GM12878 (cell line): ENCODE measurements around the gene ZNF335. TPM values are rescaled to one million over a fixed set of nuclear protein-coding genes. Genes with fewer than 3 reads are reported as not detected.

ENCODE experiments used
- ATAC-seq: fragments of 200-7000 bp; cut with Tn5 transposase; 3 replicates; pipeline ENCODE4 v1.9.1; 2020; ENCODE audit warnings: mild to moderate bottlenecking, moderate library complexity
- BruUV-seq: library from RNA; stranded (reverse); fragments of 400-500 nt; replicated peaks from 2 replicates; lab custom pipeline; 2021; lab: Mats Ljungman, UMichigan
- CTCF ChIA-PET: fragments of 300-600 bp; sonication (Branson Sonifier 250); formaldehyde crosslinking; extraction: SDS; loops from one replicate; lab custom pipeline; 2021; ENCODE audit warnings: inconsistent platforms; lab: Yijun Ruan, JAX
- POLR2A ChIA-PET: fragments of 350-600 bp; formaldehyde crosslinking; extraction: SDS; loops from one replicate; lab custom pipeline; 2021; ENCODE audit warnings: inconsistent platforms; lab: Charles Lee
- RAD21 ChIA-PET: fragments of 300-600 bp; sonication (Branson Sonifier 250); formaldehyde crosslinking; loops from one replicate; lab custom pipeline; 2023; ENCODE audit warnings: antibody characterized with exemption; ENCODE audit not compliant: unreplicated experiment; lab: Charles Lee
- SMC1A ChIA-PET: fragments of 300-600 bp; sonication (Branson Sonifier 250); formaldehyde crosslinking; loops from one replicate; lab custom pipeline; 2023; ENCODE audit not compliant: unreplicated experiment, uncharacterized antibody; lab: Charles Lee
- DNase-seq: peaks from one replicate; pipeline ENCODE4 v3.0.0-alpha.2; 2011; ENCODE audit warnings: low read depth, low spot score
- FAIRE-seq: peaks from 3 replicates; lab custom pipeline; 2011; peaks lifted over from hg19 to GRCh38; lab: Jason Lieb, UNC
- H2AFZ ChIP-seq: 2 replicates; pipeline ENCODE4 v1.6.0; 2011; ENCODE audit warnings: low read depth, low read length, control low read depth; ENCODE audit not compliant: control insufficient read depth
- H3K27ac ChIP-seq: 2 replicates; pipeline ENCODE4 v1.5.1; 2011; ENCODE audit warnings: control low read depth; ENCODE audit not compliant: control insufficient read depth, insufficient read depth
- H3K27me3 ChIP-seq, 2 experiments: replicated peaks in 1 of 2; 2 replicates each; pipeline versions ENCODE4 v1.6.0 to v1.6.1; 2011; ENCODE audit warnings: low read length in 1 of 2; ENCODE audit not compliant: control insufficient read depth in 2 of 2, insufficient read depth in 2 of 2
- H3K36me3 ChIP-seq, 2 experiments: 2 replicates each; pipeline ENCODE4 v1.5.1; 2011; ENCODE audit warnings: low read length in 1 of 2; ENCODE audit not compliant: control insufficient read depth in 2 of 2, insufficient read depth in 2 of 2
- H3K4me1 ChIP-seq: 2 replicates; pipeline ENCODE4 v1.6.1; 2011; ENCODE audit warnings: mild to moderate bottlenecking, low read length, moderate library complexity, mixed read lengths; ENCODE audit not compliant: control insufficient read depth, insufficient read depth
- H3K4me2 ChIP-seq: 2 replicates; pipeline ENCODE4 v1.6.0; 2011; ENCODE audit warnings: control low read depth; ENCODE audit not compliant: control insufficient read depth, insufficient read depth
- H3K4me3 ChIP-seq: fragments of 200-600 bp; sonication (generic); 2 replicates; pipeline ENCODE4 v1.5.1; 2016
- H3K79me2 ChIP-seq: 2 replicates; pipeline ENCODE4 v1.6.0; 2011; ENCODE audit warnings: low read length; ENCODE audit not compliant: control insufficient read depth, insufficient read depth
- H3K9ac ChIP-seq: 2 replicates; pipeline ENCODE4 v1.8.0; 2011; ENCODE audit warnings: low read length, control low read depth, mixed read lengths; ENCODE audit not compliant: control insufficient read depth, insufficient read depth
- H3K9me3 ChIP-seq: replicated peaks from 3 replicates; pipeline ENCODE4 v1.5.1; 2011; ENCODE audit warnings: mild to moderate bottlenecking, low read length; ENCODE audit not compliant: control insufficient read depth, insufficient read depth
- H4K20me1 ChIP-seq: 2 replicates; pipeline ENCODE4 v1.6.0; 2011; ENCODE audit not compliant: control insufficient read depth, insufficient read depth
- ATF2 ChIP-seq: IDR thresholded peaks from 2 replicates; pipeline ENCODE4 v1.6.1; 2012; ENCODE audit warnings: low read length, inconsistent platforms
- EP300 ChIP-seq, 2 experiments: fragments of 150-350 bp in 1 of 2; IDR thresholded peaks; 2 replicates each; pipeline ENCODE4 v1.6.1; 2011 to 2012; ENCODE audit warnings: low read depth in 2 of 2, low read length in 2 of 2, borderline replicate concordance in 1 of 2, improper control_type of control experiment in 1 of 2, inconsistent platforms in 1 of 2; ENCODE audit not compliant: control insufficient read depth in 1 of 2
- HDAC2 ChIP-seq: fragments of 200-600 bp; sonication (generic); IDR thresholded peaks from 2 replicates; pipeline ENCODE4 v1.6.1; 2017
- MEF2A ChIP-seq: IDR thresholded peaks from 2 replicates; pipeline ENCODE4 v1.6.1; 2011; ENCODE audit warnings: low read depth, mild to moderate bottlenecking, low read length, moderate library complexity; ENCODE audit not compliant: insufficient read depth
- MEF2B ChIP-seq: fragments of 450-650 bp; IDR thresholded peaks from 2 replicates; pipeline ENCODE4 v1.6.1; 2018; ENCODE audit warnings: mild to moderate bottlenecking, moderate library complexity; ENCODE audit not compliant: partially characterized antibody, poor library complexity, severe bottlenecking
- PAX5 ChIP-seq: IDR thresholded peaks from 2 replicates; pipeline ENCODE4 v1.6.1; 2011; ENCODE audit warnings: low read depth, low read length, borderline replicate concordance
- SIX5 ChIP-seq: IDR thresholded peaks from 2 replicates; pipeline ENCODE4 v1.6.1; 2011; ENCODE audit warnings: mild to moderate bottlenecking, low read depth, low read length, moderate library complexity; ENCODE audit not compliant: severe bottlenecking
- SKIL ChIP-seq: fragments of 450-650 bp; IDR thresholded peaks from 2 replicates; pipeline ENCODE4 v1.6.1; 2017; ENCODE audit warnings: mild to moderate bottlenecking, low read depth, inconsistent platforms; ENCODE audit not compliant: poor library complexity, severe bottlenecking
- SUPT20H ChIP-seq: IDR thresholded peaks from 2 replicates; pipeline ENCODE4 v1.6.1; 2011; ENCODE audit warnings: low read depth, mild to moderate bottlenecking, low read length, moderate library complexity, borderline replicate concordance; ENCODE audit not compliant: control insufficient read depth
- TCF12 ChIP-seq: IDR thresholded peaks from 2 replicates; pipeline ENCODE4 v1.6.1; 2011; ENCODE audit warnings: low read depth, mild to moderate bottlenecking, low read length
- TCF7 ChIP-seq: IDR thresholded peaks from 2 replicates; pipeline ENCODE4 v1.6.1; 2014; ENCODE audit warnings: antibody characterized with exemption, borderline replicate concordance
- USF2 ChIP-seq: IDR thresholded peaks from 2 replicates; pipeline ENCODE4 v1.6.1; 2011; ENCODE audit warnings: low read depth, low read length, improper control_type of control experiment, borderline replicate concordance
- ZBED1 ChIP-seq: IDR thresholded peaks from 2 replicates; pipeline ENCODE4 v1.6.1; 2016; ENCODE audit warnings: borderline replicate concordance
- ZNF207 ChIP-seq: fragments of 450-650 bp; IDR thresholded peaks from 2 replicates; pipeline ENCODE4 v1.6.1; 2014; ENCODE audit warnings: antibody characterized with exemption, mild to moderate bottlenecking, borderline replicate concordance
- WGBS: methylation state at CpG from one replicate; pipeline ENCODE4 v1.1.6; 2016; ENCODE audit warnings: low lambda C conversion rate; ENCODE audit not compliant: insufficient replicate concordance, insufficient coverage; ENCODE audit errors: missing lambda C conversion rate; 5-methylcytosine and 5-hydroxymethylcytosine counted together
- in situ Hi-C: fragments of 300-500 bp; cut with MboI; formaldehyde crosslinking; loops from 9 replicates; pipeline ENCODE4 v1.14.3; 2018; ENCODE audit warnings: mixed read lengths
- intact Hi-C: fragments of 100-400 bp; cut with micrococcal nuclease; formaldehyde crosslinking; loops from one replicate; pipeline ENCODE4 v1.14.2; 2022; ENCODE audit not compliant: unreplicated experiment
- polyA plus RNA-seq, 11 experiments: library from polyadenylated mRNA; depleted of rRNA in 4 of 11; unstranded in 6 of 11; stranded (reverse) in 5 of 11; fragments of >200 nt; fragmentation: Nextera tagmentation in 4 of 11; fragmentation: Illumina TruSeq in 1 of 11; extraction: Ambion mirVana in 4 of 11; extraction: Trizol in 1 of 11; gene quantifications; 1 replicate in 1 of 11; 2 replicates in 10 of 11; pipeline versions ENCODE4 v1.2.1 to v1.2.3, GENCODE V29; 2011 to 2016; ENCODE audit warnings: inconsistent platforms in 2 of 11, missing spikeins in 2 of 11, low read depth in 1 of 11
- total RNA-seq, 4 experiments: library from RNA; depleted of rRNA in 3 of 4; stranded (reverse); fragments of >200 nt in 3 of 4; fragmentation: Illumina TruSeq in 1 of 4; extraction: Trizol in 1 of 4; gene quantifications; 2 replicates each; pipeline versions ENCODE4 v1.2.1 to v1.2.3, GENCODE V29; 2013 to 2021
- TF ChIP-seq, protein P1 (sequence below): fragments of 450-650 bp; IDR thresholded peaks from 2 replicates; pipeline ENCODE4 v1.6.1; 2017; ENCODE audit warnings: low read depth, mild to moderate bottlenecking, moderate library complexity
- TF ChIP-seq, protein P2 (sequence below): fragments of 450-650 bp; IDR thresholded peaks from 2 replicates; pipeline ENCODE4 v1.6.1; 2014; ENCODE audit warnings: mild to moderate bottlenecking

The ZNF335 gene
- total and polyA plus RNA-seq, 10 of the 15 experiments (the other 5 are each of a cell fraction or from before 2014, with no cell fraction given): 0.74 to 30.1 (median 14.5) TPM

DNA sequence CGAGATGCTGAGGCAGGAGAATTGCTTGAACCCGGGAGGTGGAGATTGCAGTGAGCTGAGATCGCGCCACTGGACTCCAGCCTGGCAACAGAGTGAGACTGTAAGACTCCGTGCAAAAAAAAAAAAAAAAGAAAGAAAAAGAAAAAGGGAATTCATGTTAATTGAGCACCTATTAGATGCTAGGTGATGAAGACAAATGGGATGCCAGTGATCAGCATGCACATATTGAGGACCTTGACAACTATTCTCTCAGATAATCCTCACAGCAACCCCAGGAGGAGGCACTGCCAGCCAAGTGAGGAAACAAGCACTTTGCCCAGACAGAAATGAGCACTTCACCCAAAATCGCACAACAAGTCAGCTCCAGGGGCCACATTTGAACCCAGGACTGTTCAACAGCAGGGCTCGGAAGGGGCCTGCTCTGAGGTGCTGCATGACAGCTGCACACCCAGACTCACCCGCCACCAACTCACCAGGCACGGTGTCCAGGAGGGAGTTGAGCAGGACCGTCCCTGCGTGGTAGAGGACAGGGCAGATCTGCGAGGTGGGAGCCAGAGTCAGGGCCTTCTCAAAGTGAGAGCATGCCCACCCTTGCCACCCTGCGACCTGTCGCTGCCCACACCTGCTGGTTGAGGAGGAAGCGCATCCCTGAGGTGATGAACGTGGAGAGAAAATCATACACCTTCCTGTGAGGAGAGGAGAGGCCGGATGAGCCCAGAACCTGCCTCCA is 64.6 kb downstream of the ZNF335 start:
- Histone ChIP-seq H3K27ac (no peak overlapping the region), H3K9me3 (no peaks in the 10 kb centered on the region), H2AFZ (no peak overlapping the region), H3K4me3 (no peak overlapping the region), H3K4me1 (peaks cover 13% of the 10 kb centered on the region), H3K36me3 (no peaks in the 10 kb centered on the region), H3K27me3 (no peaks in the 10 kb centered on the region), H3K79me2 (no peaks in the 10 kb centered on the region), H3K9ac (no peak overlapping the region), H4K20me1 (no peaks in the 10 kb centered on the region), H3K4me2 (no peak overlapping the region)
- ChIA-PET RAD21 (no interaction called here), CTCF (interaction anchor here (1.2 kb wide), 1 partner anchor 108 kb away, joined by 3 read pairs; no protein-coding TSS in a partner anchor), SMC1A (no interaction called here), POLR2A (interaction anchor here (0.6 kb wide), 1 partner anchor 290 kb away, joined by 3 read pairs; no protein-coding TSS in a partner anchor)
- 91% methylated on average over 16 of the region's 17 CpGs for WGBS
- FAIRE-seq (no peak), ATAC-seq (no peak), DNase-seq (no peak)
- no TSS peak for BruUV-seq
- in situ Hi-C loops: no loop called here
- intact Hi-C loops: no loop called here
- no peak for TF ChIP-seq USF2
- TF ChIP-seq MEF2B: no peak
- TF ChIP-seq ZBED1: no peak
- TF ChIP-seq SUPT20H: no peak
- TF ChIP-seq PAX5: no peak
- TF ChIP-seq SKIL: no peak
- TF ChIP-seq HDAC2: no peak
- no peak for TF ChIP-seq TCF7
- TF ChIP-seq ATF2: no peak
- TF ChIP-seq MEF2A: no peak
- TF ChIP-seq ZNF207: no peak
- TF ChIP-seq, protein P1, sequence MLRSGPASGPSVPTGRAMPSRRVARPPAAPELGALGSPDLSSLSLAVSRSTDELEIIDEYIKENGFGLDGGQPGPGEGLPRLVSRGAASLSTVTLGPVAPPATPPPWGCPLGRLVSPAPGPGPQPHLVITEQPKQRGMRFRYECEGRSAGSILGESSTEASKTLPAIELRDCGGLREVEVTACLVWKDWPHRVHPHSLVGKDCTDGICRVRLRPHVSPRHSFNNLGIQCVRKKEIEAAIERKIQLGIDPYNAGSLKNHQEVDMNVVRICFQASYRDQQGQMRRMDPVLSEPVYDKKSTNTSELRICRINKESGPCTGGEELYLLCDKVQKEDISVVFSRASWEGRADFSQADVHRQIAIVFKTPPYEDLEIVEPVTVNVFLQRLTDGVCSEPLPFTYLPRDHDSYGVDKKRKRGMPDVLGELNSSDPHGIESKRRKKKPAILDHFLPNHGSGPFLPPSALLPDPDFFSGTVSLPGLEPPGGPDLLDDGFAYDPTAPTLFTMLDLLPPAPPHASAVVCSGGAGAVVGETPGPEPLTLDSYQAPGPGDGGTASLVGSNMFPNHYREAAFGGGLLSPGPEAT: no peak
- no peak for TF ChIP-seq SIX5
- TF ChIP-seq EP300 (IDR thresholded peaks at IDR 0.05; ENCODE audit: borderline replicate concordance in 1 of 2, control insufficient read depth in 1 of 2, low read depth in 2 of 2, low read length in 2 of 2): no peak
- no peak for TF ChIP-seq TCF12
- TF ChIP-seq, protein P2, sequence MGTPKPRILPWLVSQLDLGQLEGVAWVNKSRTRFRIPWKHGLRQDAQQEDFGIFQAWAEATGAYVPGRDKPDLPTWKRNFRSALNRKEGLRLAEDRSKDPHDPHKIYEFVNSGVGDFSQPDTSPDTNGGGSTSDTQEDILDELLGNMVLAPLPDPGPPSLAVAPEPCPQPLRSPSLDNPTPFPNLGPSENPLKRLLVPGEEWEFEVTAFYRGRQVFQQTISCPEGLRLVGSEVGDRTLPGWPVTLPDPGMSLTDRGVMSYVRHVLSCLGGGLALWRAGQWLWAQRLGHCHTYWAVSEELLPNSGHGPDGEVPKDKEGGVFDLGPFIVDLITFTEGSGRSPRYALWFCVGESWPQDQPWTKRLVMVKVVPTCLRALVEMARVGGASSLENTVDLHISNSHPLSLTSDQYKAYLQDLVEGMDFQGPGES: no peak
